Peyer's patch (tissue), 4 donors: ENCODE data around the gene NOXO1. TPM values are rescaled to one million over a fixed set of nuclear protein-coding genes. Genes with fewer than 3 reads are reported as not detected.

Experiments used
- DNase-seq, 3 donors: peaks; one replicate each; pipeline ENCODE4 v3.0.0-alpha.2; 2017 to 2019
- H3K27ac ChIP-seq, 4 donors: fragments of 200-600 bp; sonication (generic); one replicate each; pipeline ENCODE4 v1.5.1; 2016 to 2019
- H3K27me3 ChIP-seq, 2 donors: fragments of 200-600 bp; sonication (generic); one replicate each; pipeline ENCODE4 v1.5.1; 2019
- H3K36me3 ChIP-seq, 3 donors: fragments of 200-600 bp; sonication (generic); one replicate each; pipeline ENCODE4 v1.5.1; 2016 to 2019
- H3K4me1 ChIP-seq, 4 donors: fragments of 200-600 bp; sonication (generic); one replicate each; pipeline ENCODE4 v1.5.1; 2016 to 2019
- H3K4me3 ChIP-seq, 4 donors: fragments of 200-600 bp; sonication (generic); 1 replicate in 3 of 4; 2 replicates in 1 of 4; pipeline ENCODE4 v1.5.1; 2016 to 2019; ENCODE audit warnings: mild to moderate bottlenecking in 1 of 4
- H3K9me3 ChIP-seq, 4 donors: fragments of 200-600 bp; sonication (generic); one replicate each; pipeline ENCODE4 v1.5.1; 2016 to 2019; ENCODE audit warnings: mild to moderate bottlenecking in 1 of 4
- POLR2A ChIP-seq, 2 donors: fragments of 450-650 bp; IDR thresholded peaks; one replicate each; pipeline ENCODE4 v1.5.1; 2017; ENCODE audit warnings: antibody characterized with exemption in 2 of 2, mild to moderate bottlenecking in 2 of 2, moderate library complexity in 2 of 2
- total RNA-seq, 4 donors: library from RNA; depleted of rRNA; stranded (reverse); fragments of >200 nt; gene quantifications; one replicate each; pipeline ENCODE4 v1.1.0, GENCODE V29; 2016
- TF ChIP-seq, protein P1 (sequence below), 6 experiments: fragments of 450-650 bp in 4 of 6; fragments of 200-600 bp in 2 of 6; sonication (generic) in 1 of 6; IDR thresholded peaks; one replicate each; pipeline ENCODE4 v1.5.1; 2017 to 2019; ENCODE audit warnings: antibody characterized with exemption in 6 of 6, mild to moderate bottlenecking in 3 of 6, moderate library complexity in 1 of 6

Gene NOXO1
- total RNA-seq, 4 donors from 2014 or later, result 8.6 to 23.1 (median 11.3) TPM

DNA sequence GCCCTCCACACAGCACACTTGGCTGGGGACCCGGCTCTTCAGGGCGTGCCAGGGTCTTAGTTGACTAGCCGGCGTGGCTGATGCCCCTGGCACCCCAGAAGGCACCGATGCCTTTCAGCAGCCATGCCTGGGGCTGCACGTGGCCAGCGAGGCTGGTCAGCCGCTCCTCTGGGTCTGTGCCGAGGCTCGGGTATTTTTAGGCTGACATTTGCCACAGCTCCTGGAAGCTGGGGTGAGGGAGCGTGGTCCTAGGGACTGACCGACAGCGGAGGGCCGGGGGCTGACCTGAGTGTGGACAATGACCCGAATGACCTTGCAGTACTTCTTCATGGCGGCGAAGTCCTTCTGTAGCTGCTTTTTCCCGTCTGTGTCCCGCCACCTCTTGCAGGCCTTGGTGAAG is 30.7 kb downstream of the NOXO1 start:
- DNase-seq, result no peak
- H3K4me1 ChIP-seq, result no peaks in the 10 kb centered on the region

DNA sequence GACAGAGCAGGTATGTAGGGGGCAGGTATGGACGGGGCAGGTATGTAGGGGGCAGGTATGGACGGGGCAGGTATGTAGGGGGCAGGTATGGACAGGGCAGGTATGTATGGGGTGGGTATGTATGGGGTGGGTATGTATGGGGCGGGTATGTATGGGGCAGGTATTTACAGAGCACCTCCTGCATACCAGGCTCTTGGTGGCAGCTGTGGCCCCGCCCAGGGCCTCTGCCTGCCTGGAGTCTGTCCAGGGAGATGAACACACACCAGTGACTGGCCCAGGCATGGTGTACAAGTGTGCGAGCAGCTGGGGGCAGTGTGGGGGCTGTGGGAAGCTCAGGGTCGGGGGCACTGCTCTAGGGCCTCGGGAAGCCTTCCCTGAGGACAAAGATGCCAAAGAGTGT is 31.2 kb downstream of the NOXO1 start:
- DNase-seq, result no peak
- H3K27me3 ChIP-seq, result no peaks in the 10 kb centered on the region
- H3K4me1 ChIP-seq, result no peaks in the 10 kb centered on the region
- TF ChIP-seq, protein P1, sequence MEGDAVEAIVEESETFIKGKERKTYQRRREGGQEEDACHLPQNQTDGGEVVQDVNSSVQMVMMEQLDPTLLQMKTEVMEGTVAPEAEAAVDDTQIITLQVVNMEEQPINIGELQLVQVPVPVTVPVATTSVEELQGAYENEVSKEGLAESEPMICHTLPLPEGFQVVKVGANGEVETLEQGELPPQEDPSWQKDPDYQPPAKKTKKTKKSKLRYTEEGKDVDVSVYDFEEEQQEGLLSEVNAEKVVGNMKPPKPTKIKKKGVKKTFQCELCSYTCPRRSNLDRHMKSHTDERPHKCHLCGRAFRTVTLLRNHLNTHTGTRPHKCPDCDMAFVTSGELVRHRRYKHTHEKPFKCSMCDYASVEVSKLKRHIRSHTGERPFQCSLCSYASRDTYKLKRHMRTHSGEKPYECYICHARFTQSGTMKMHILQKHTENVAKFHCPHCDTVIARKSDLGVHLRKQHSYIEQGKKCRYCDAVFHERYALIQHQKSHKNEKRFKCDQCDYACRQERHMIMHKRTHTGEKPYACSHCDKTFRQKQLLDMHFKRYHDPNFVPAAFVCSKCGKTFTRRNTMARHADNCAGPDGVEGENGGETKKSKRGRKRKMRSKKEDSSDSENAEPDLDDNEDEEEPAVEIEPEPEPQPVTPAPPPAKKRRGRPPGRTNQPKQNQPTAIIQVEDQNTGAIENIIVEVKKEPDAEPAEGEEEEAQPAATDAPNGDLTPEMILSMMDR (IDR thresholded peaks at IDR 0.05), result no peak
- TF ChIP-seq POLR2A (IDR thresholded peaks at IDR 0.05), result no peak
- H3K4me3 ChIP-seq, result no peak overlapping the region
- no peaks in the 10 kb centered on the region for H3K9me3 ChIP-seq
- H3K27ac ChIP-seq, result no peak overlapping the region
- no peaks in the 10 kb centered on the region for H3K36me3 ChIP-seq

More for the DNA sequence above, 30.7 kb downstream of the NOXO1 start:
- no peak for TF ChIP-seq POLR2A (IDR thresholded peaks at IDR 0.05)
- TF ChIP-seq, protein P1 (IDR thresholded peaks at IDR 0.05), result no peak
- Histone ChIP-seq H3K9me3 (no peaks in the 10 kb centered on the region), H3K27me3 (no peaks in the 10 kb centered on the region), H3K27ac (no peak overlapping the region), H3K4me3 (no peak overlapping the region), H3K36me3 (no peaks in the 10 kb centered on the region)

DNA sequence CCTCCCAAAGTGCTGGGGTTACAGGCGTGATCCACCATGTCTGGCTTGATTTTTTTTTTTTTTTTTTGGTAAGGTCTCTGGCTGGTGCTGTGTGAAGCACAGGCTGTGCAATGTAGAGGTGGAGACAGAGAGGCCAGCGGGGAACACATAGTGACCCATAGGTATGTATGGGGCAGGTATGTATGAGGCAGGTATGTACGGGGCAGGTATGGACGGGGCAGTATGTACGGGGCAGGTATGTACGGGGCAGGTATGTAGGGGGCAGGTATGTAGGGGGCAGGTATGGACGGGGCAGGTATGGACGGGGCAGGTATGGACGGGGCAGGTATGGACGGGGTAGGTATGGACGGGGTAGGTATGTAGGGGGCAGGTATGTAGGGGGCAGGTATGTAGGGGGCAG is 31.8 kb downstream of the NOXO1 start:
- Histone ChIP-seq H3K9me3 (no peaks in the 10 kb centered on the region), H3K27ac (no peak overlapping the region), H3K36me3 (no peaks in the 10 kb centered on the region), H3K27me3 (no peaks in the 10 kb centered on the region), H3K4me1 (no peaks in the 10 kb centered on the region), H3K4me3 (no peak overlapping the region)
- TF ChIP-seq, protein P1 (IDR thresholded peaks at IDR 0.05), result no peak
- TF ChIP-seq POLR2A (IDR thresholded peaks at IDR 0.05), result no peak
- DNase-seq, result no peak

DNA sequence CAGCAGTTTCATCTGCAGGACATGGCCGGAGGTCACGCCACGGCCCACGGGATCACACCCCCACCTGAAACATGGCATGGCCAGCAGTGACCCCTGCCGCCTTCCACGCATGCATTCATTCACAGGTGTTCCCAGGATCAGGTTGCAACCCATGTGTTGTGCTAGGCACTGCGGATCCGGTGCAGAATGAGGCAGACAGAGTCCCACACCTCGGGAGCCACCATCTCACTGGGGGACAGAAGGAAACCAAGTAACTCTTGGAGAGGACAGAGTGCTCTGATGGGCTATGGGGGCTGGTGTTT is 33.9 kb downstream of the NOXO1 start:
- H3K27ac ChIP-seq, result no peak overlapping the region
- H3K9me3 ChIP-seq, result no peaks in the 10 kb centered on the region
- H3K27me3 ChIP-seq, result no peaks in the 10 kb centered on the region
- no peak overlapping the region for H3K4me3 ChIP-seq
- H3K4me1 ChIP-seq, result peaks cover 0 to 6% (median 3%) of the 10 kb centered on the region in 4 donors
- no peak for DNase-seq
- TF ChIP-seq POLR2A (IDR thresholded peaks at IDR 0.05), result no peak
- TF ChIP-seq, protein P1 (IDR thresholded peaks at IDR 0.05), result no peak
- no peaks in the 10 kb centered on the region for H3K36me3 ChIP-seq

DNA sequence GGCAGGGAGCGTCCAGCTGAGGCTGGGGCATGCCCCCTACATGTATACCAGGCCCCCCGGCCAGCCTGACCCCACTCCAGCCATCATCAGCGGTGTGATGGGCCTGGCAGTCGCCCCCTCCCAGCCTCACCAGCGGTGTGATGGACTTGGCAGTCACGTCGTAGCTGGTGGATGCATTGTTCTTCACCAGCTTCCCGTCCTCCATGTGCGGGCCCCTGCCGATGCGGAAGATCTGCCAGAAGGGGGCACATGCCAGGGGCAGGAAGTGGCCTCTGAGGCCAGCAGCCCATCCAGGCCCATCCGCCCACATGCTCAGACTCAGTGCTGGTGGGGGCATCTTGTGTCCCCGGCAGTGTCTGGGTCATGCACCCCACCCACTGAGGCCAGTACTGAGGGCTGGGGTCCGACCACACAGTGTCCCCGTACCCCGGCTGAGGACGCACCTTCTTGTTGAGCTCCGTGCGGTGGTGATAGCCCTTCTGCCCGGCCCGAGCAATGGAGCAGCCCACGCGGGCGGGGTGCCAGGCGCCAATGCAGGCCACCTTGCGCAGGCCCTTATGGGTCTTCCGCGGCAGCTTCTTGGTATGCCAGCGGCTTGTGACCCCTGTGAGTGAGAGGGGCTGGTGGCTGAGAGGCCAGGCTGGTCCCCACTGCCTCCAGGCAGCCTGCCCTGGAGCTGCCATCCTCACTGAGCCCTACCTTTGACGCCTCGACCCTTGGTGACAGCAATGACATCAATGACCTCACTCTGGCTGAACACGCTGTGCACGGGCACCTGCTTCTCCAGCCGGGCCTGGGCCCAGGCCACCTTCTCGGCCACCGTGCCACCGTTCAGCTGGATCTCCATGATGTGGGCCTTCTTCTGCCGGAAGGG is 34.5 kb downstream of the NOXO1 start:
- DNase-seq, result no peak
- TF ChIP-seq POLR2A (IDR thresholded peaks at IDR 0.05), result no peak
- TF ChIP-seq, protein P1 (IDR thresholded peaks at IDR 0.05), result no peak
- Histone ChIP-seq H3K9me3 (no peaks in the 10 kb centered on the region), H3K27ac (no peak overlapping the region), H3K27me3 (no peaks in the 10 kb centered on the region), H3K36me3 (no peaks in the 10 kb centered on the region), H3K4me1 (peaks cover 0 to 12% (median 9%) of the 10 kb centered on the region in 4 donors), H3K4me3 (no peak overlapping the region)
